ENCODE data around the gene NAA40.
A peak's percentile ranks its signal among the peaks of the same experiment; 100 is the strongest.

Gene NAA40

GRCh38 chr11:63937713-63938478, 906 bp upstream of the NAA40 start:
- Histone ChIP-seq H3K27me3 (ENCODE audit: insufficient read depth, low read depth, severe bottlenecking) (no peaks in the 10 kb centered on the region), H3K9me3 (ENCODE audit: severe bottlenecking) (peaks cover 2% of the 10 kb centered on the region), H3K36me3 (peaks cover 19% of the 10 kb centered on the region), H3K4me3 (ENCODE audit: low read depth, low read length) (peak overlapping the region; percentile 76), H3K27ac (peak overlapping the region; percentile 65)
- DNase-seq = no peak
- TF ChIP-seq CTCF (IDR thresholded peaks at IDR 0.05; ENCODE audit: low read depth, low read length) = 0 out of 2 replicates have a peak, but pooled peaks have one; percentile 15

GRCh38 chr11:63939397-63939891, 642 bp downstream of the NAA40 start:
- H3K27ac ChIP-seq = peak overlapping the region; percentile 95
- no peak for DNase-seq
- no peak for TF ChIP-seq CTCF (IDR thresholded peaks at IDR 0.05; ENCODE audit: low read depth, low read length)
- peaks cover 19% of the 10 kb centered on the region for H3K36me3 ChIP-seq
- no peaks in the 10 kb centered on the region for H3K9me3 ChIP-seq (ENCODE audit: severe bottlenecking)
- H3K27me3 ChIP-seq (ENCODE audit: insufficient read depth, low read depth, severe bottlenecking) = no peaks in the 10 kb centered on the region
- H3K4me3 ChIP-seq (ENCODE audit: low read depth, low read length) = peak overlapping the region; percentile 51

- no peak for TF ChIP-seq CTCF (IDR thresholded peaks at IDR 0.05; ENCODE audit: low read depth, low read length)
- Histone ChIP-seq H3K27ac (no peak overlapping the region), H3K36me3 (peaks cover 21% of the 10 kb centered on the region), H3K9me3 (ENCODE audit: severe bottlenecking) (no peaks in the 10 kb centered on the region), H3K4me3 (ENCODE audit: low read depth, low read length) (no peak overlapping the region), H3K27me3 (ENCODE audit: insufficient read depth, low read depth, severe bottlenecking) (no peaks in the 10 kb centered on the region)
- DNase-seq = no peak
Observed at GRCh38 chr11:63940786-63941185, 2.0 kb downstream of the NAA40 start.

GRCh38 chr11:63941901-63942300, 3.1 kb downstream of the NAA40 start:
- Histone ChIP-seq H3K27ac (no peak overlapping the region), H3K36me3 (peaks cover 32% of the 10 kb centered on the region), H3K9me3 (ENCODE audit: severe bottlenecking) (no peaks in the 10 kb centered on the region), H3K4me3 (ENCODE audit: low read depth, low read length) (no peak overlapping the region), H3K27me3 (ENCODE audit: insufficient read depth, low read depth, severe bottlenecking) (no peaks in the 10 kb centered on the region)
- DNase-seq = no peak
- TF ChIP-seq CTCF (IDR thresholded peaks at IDR 0.05; ENCODE audit: low read depth, low read length) = no peak

- DNase-seq = no peak
- Histone ChIP-seq H3K27me3 (ENCODE audit: insufficient read depth, low read depth, severe bottlenecking) (no peaks in the 10 kb centered on the region), H3K9me3 (ENCODE audit: severe bottlenecking) (no peaks in the 10 kb centered on the region), H3K4me3 (ENCODE audit: low read depth, low read length) (no peak overlapping the region), H3K36me3 (peaks cover 40% of the 10 kb centered on the region), H3K27ac (no peak overlapping the region)
- TF ChIP-seq CTCF (IDR thresholded peaks at IDR 0.05; ENCODE audit: low read depth, low read length) = no peak
Observed at GRCh38 chr11:63942803-63943202, 4.0 kb downstream of the NAA40 start.

Measured in WERI-Rb-1 (cell line).